GM19023 (cell line): ENCODE measurements around the gene ST3GAL4.

Source experiments
- ATAC-seq: cut with Tn5 transposase; IDR thresholded peaks from one replicate; pipeline ENCODE4 v1.9.1; 2021; ENCODE audit warnings: mild to moderate bottlenecking, moderate library complexity; ENCODE audit not compliant: unreplicated experiment

ST3GAL4 gene

DNA sequence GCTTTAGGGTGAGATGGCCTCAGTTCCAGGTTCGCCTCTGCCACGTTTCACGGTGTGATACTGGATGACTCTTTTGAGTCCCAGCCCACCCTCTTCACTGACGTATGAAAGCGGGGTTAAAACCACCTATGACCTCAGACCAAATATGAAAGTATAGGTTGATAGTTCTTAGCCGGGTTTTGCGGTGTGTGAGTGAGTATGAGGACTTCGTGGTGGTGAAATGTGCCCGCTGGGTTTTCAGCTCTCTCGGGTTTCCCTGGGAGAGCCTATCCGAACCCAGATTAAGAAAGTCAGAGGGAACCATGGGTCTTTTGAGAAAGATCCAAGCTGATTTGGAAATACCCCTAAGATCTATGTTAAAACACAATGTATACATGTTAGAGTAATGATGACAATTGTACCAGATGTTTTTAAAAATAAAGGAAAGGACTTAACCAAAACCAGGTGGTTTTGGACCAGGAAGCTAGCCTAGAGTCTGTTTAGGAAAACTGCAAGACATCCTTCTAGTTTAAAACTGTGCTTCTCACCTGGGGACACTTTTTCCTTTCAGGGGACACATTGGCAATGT, 25.8 kb upstream of the ST3GAL4 start:
- ATAC-seq: no peak

DNA sequence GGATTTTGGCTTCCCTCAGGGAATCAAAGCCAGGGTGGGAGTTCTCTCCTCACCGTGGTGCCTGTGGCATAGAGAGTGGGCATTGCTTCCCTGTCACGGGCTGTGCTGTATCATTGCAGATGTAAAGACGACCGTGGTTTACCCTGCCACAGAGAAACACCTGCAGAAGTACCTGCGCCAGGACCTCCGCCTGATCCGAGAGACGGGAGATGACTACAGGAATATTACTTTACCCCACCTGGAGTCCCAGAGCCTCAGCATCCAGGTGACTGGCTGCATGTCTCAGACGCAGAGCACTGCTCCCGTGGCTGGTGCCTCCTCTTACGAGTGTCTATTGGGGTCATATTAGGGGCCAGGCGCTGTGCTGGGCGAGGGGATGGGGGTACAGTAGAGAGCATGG, 24.2 kb upstream of the ST3GAL4 start:
- ATAC-seq: no peak

DNA sequence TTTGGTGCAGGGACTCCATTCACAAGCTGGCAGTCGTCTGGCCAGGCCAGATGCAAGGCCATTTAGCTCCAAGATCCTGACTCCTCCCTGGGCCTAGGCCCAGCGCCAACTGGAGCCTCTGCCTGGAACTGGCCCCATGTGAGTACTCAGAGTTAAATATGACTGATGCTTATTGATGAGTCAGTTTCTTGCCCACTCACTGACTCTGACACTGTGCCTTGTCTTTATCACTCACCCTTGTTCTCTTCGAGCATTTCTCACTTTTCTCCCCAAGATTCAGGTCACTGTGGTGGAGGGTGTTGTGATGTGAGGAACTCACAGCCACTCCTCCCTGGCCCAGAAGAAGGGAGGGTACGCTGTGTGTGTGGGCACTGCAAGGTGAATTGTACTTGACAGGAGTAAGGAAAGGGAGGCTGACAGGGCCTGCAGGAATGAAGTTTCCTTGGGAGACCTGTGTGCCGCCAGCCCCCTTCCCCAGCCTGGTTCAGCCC, 23.2 kb upstream of the ST3GAL4 start:
- ATAC-seq: no peak

DNA sequence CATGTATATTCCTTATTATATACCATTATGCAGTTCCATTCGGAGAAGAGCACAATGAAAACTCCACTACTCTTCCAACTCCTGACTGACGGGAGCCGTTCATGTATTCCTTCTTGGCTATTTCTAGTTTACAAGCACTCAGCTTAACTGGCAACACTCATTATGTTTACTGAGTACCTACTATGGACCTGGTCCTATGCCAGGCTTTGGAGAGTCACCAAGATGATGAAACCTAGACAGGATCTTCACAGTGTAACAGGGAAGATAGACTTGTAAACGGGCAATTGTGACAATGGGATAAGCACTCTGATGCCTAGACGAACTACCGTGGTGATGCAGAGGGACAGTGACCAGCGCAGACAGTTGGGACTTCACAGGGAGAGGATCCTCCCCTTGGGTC, 22.3 kb upstream of the ST3GAL4 start:
- ATAC-seq: no peak

DNA sequence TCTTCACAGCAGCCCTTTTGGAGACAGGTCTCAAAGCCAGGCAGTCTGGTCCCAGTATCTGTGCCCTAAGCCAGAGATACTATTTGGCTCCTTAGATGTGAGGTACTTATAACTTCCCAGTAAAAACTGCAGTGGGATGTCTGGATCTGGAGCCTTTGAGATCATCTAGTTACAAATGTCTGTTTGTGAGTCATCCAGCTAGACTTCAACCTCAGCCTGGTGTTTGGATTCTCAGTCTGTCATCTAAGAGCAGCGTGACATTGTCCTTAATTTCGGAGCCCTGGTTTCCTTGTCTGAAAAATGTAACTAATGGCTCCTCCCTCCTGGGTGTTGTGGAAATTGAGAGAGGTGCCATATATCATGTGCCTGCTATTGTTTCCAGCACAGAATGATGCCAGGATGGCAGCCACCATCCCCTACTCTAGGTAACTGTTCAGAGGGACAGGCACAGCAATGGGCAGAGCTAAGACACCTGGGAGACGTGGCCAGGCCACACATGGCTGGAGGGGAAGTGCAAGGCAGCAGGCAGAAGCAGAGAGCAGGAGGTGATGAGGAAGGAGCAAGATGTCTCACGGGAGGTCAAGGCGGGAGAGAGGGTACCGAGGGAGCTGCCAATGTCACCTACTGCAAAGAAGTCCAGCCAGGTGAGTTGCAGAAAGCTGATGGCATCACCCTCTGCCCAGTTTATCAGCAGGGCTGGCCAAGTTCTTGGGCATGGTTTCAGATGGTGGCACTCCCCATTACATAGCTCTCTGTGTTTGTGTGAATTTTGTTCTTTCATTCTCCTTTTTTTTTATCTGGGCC, 20.6 kb upstream of the ST3GAL4 start:
- ATAC-seq: no peak

DNA sequence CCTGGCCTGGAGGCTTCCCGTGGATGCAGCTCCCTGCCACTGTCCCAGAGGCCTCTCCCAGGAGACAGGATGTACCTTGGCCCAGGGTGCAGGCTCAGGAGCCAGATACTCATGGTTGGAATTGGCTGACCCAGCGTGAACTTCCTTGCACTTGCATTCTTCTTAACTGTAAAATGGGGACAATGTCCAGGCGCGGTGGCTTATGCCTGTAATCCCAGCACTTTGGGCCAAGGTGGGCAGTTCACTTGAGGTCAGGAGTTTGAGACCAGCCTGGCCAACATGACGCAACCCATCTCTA, 20.1 kb upstream of the ST3GAL4 start:
- ATAC-seq: no peak

DNA sequence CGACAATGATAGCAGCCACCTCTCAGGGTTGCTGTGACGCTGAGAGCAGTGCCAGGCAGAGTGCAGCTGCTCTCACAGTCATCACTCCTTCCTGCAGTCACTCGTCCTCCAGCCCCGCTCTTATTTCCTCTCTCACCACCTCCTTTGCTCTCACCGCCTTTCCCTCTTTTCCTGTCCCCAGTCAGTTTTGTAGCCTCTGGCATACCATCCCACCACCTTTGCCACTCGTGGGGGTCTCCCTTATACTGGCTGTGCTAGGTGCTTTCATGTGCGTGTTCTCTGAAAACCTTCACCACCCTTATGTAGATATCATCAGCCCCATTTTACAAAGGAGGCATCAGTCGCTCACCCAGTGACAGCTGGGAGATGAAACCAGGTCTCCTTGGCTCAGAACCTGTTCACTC, 19.3 kb upstream of the ST3GAL4 start:
- ATAC-seq: no peak

DNA sequence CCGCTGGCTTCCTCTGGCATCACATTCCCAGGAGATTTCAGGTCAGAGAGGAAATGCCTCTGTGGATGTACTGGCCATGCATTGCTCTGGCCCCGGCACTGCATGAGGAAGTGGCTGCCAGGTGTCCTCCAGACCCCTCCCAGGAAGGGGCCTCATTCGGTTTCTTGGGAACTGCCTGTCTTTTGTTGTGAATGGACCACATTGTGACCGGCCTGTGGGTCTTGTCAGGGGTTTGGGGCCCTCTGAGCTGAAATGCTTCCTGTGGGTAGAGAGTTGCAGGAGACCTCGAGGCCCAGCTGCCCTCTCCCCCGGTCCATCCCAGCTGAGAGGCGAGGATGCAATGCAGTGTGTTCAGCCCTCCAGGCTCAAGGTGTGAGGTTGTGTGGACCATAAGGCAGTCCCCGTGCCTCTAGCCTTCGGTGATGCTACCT, 18.8 kb upstream of the ST3GAL4 start:
- ATAC-seq: no peak

DNA sequence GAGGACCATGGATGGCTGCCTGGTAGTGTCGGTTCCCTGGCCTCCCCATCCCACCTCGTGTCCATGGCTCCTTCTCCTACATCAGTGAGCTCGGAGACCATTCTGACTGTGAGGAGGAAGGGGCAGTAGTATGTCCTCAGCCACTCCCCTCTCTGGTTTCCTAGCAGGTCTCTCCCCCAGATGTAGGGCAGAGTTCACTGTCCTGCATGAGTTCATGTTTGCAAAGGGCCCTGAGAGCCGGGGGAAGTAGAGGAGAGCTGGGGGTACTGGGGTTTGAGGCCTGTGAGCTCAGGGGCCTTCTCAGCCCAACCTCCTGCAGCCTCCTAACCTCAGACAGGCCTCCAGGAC, 18.4 kb upstream of the ST3GAL4 start:
- ATAC-seq: no peak

DNA sequence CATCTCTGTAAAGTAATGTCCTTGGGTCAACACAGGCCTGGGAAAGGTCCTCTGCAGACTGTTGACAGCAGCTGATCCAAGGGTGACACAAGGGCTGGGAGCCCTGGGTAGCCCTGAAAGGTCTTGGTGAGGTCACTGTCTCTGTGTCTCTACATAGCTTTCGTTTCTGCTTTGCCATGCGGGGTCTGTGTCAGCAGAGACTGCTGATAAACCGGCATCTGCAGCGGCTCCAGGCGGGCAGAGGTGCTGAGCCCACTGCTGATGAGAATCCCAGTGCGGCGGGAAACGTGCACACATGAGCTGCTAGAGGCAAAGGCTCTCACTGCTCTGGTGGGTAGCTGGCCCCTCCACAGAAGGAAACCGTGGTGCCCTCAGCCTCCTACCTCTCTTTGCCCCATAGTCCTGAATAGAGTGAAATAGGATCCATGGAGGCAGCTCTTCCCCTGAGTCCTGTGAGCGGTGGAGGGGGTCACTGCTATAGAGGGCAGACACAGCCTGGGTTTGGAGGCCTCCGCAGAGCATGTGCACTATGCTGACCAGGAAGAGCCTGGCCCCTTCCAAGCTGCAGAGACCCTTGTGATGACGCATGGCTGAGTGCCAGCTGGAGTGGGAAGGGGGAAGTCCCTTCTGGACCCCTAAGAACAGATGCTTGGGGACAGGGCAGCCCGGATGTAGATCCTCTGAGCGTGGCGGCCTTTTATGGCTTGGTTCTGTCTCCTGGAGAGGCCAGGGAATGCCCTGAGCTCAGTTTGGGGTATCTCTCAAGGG, 17.8 kb upstream of the ST3GAL4 start:
- no peak for ATAC-seq

DNA sequence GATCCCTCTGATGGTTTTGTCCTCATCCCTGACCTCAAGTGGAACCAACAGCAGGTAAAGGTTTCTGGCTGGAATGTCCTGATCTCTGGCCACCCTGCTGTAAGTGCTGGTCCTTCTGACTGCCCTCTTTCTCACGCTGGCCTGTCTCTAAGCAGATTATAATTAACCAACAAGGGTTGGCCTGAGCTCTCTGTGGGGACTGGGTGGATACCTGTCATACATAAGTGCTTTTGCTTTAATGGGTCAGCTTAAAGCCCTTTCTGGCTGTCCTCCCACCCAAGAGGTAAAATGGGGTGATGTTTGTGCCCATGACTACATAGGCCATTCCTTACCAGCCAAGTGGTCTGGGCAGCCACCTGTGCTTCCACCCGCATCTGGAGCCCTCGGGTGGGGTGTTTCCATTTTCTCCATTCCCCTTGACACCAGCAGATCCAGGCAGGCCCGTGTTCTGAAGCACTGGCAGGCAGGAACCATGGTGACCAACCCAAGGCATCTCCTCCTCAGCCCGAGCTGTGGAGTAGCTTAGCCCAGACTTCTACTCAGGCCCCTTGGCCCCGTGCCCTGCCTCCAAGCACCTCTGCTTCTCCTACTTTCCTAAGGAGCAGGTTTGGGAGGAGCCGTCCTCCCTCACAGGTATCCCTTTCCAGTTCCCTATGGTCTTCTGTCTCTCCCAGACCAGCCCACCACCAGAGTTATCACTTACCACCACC, 17.0 kb upstream of the ST3GAL4 start:
- ATAC-seq: no peak

DNA sequence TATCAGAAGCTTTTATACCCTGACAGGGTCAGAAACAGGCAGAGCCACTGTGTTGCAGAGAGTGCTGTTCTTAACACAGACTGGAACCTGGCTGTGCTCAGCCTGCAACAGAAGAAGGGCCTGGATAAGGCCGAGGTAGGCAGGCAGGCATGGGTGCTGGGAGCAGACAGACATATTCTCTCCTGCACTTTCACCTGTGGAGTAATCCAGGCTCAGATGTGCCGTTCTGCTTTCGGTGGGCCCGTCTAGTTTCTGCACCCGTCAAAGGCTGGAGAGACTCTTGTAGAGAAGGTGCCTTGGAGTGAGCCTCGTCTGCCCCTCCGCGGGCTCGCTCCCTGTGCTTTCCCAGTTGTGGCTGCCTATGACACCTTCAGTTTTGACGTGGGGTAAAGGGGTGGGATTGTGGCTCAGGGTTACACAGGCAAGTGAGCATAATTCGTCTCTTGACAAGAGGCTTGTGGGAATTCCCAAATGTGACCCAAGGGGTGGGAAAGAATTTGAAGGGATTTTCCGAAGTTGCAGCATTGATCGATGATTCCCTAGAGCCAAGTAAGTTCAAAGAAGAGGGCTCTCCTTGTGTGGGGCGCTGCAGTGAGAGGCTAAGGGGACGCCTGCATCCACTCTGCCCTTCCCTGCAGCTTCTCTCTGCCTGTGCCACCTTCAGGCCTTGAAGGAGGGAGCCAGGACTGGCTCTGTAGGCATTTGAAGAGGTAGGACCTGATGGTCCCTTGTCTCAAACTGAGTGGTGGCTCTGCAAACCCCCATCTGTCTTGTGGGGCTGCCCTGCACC, 16.2 kb upstream of the ST3GAL4 start:
- no peak for ATAC-seq

DNA sequence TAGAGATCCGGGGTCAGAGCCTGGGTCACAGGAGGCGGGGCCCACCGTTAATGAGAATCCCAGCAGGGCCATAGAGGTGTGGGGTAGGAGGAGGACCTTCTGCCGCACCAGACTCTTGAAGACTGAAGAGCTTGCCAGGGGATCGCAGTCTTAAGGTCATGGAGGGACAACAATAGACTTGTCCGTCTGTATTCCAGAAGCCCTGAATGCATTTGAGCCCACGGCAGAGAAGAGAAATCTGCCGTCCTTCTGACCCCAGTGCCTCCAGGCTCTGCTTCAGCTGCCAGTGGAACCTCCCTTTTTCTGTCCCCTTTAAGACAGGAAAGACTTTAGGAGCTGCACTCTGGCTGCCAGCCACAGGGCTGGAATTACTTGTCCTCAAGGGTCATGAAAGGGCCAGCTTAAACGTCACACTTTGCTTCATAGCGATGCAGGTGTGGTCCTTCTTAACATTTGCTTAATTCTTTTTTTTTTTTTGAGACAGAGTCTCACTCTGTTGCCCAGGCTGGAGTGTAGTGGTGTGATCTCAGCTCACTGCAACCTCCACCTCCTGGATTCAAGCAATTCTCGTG, 15.5 kb upstream of the ST3GAL4 start:
- ATAC-seq: no peak

DNA sequence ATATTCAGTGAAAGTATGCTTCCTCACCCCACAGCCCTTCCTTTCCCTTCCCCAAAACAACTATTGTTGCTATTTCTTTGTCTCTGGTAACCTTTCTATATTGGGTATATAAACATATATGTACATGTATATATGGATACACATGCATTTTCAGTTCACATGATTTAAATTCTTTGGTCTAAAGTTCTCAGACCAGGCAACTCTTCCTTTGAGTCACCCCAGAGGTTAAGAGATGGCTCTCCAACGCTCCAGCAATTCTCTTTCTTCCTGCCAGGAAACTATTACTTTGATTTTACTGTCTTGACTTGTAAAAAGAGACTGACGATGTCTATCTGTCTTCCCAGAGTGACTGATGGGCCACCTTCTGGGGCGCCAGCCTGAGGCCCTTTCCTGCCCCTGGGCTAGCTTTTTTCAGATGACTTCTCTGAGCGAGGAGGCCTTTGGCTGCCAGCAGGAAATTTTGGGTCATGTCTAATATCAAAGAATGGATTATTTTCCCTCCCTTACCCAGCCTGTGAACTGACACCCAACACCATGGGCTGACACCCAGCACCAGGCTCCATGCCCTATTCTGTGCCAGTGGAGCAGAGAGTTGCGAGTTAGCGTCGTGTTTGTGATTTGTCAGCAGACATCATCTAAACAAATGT, 14.4 kb upstream of the ST3GAL4 start:
- no peak for ATAC-seq

DNA sequence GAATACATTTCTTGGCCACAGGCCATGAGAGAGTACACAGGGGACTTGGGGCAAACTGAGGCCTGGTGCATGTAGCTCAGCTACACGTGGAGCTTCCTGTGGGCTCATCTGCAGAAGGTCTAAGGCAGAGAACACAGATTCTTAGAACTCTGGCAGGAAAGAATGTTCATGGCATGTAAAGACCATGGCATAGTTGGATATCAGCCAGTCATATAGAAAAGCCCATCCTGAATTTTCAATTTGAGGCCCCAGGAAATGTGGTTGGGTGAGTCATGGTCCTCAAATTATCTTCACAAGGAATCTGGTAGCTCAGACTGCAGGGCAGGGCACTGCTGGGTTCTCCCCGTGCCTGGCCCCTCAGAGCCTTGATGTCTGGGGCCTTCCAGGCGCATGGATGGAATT, 13.7 kb upstream of the ST3GAL4 start:
- ATAC-seq: no peak

DNA sequence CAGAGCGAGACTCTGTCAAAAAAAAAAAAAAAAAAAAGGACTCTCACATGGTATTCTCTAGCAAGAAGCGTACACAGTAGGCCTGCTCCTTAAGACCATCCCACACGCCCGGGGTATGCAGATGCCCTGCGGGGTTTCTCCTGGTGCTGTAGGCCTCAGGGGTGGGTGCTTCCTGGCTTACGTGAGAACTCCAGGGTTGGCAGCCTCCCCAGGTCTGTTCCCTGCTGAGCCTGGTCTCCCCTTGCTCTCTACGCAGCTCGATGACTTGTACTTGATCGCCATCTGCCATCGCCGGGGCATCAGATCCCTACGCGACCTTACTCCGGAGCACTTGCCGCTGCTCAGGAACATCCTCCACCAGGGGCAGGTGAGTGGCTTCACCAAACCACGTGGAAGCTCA, 12.4 kb upstream of the ST3GAL4 start:
- ATAC-seq: no peak

DNA sequence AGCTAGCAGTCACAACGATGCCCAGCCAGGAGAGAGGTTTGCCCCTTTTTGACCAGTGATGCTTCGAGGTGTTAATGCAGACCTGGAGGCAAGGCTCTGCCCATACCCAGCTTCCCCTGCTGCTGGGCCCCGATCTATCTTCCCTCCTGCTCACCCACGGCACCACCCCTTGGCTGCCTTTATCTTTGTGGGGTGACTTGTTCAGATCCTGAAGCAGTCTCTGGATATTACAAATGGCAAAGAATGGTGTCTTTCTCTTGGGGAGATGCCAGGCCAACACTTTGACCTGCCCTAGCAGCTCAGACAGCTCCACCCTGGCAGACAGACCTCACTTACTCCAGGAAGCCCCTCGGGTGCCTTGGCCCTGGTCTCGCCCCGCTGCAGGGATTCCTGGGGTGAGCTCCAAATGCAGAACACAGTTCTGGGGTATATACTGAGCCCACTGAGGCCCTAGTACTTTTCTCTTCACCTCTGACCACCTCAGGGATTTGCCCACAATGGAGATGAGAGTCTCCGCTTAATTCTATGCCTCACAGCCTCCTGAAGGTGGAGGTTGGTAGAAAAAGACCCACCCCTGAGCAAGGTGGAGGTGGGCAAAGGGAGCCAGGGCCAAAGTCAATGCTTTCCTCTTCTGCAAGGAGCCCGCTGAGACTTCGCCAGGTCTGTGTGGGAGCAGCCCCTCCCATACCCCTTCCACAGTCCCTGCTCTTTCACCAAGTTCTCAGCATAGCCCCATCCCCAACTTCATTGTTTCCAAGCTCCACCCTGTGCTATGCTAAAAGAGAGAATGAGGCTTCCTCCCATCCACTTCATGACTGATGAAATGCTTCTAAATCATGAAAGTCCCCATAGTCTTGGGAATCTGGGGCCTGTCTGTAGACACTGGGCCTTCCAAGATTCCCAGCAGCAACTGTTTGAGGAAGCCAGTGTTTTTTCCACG, 11.1 kb upstream of the ST3GAL4 start:
- ATAC-seq: no peak

DNA sequence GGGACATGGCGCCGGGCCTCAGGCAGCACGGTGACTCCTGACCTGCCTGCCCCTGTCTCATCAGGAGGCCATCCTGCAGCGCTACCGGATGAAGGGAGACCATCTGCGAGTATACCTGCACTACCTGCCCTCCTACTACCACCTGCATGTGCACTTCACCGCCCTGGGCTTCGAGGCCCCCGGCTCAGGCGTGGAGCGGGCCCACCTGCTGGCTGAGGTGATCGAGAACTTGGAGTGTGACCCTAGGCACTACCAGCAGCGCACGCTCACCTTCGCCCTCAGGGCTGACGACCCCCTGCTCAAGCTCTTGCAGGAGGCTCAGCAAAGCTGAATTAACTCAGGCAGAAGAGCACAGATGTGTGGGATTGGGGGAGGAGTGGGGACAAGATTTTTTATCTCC, 10.2 kb upstream of the ST3GAL4 start:
- ATAC-seq: no peak
